Measurements from ENCODE around the gene MAN2B1. TPM values are rescaled to one million over a fixed set of nuclear protein-coding genes. Genes with fewer than 3 reads are reported as not detected.

Gene MAN2B1
- total and polyA plus RNA-seq, 2 of the 13 experiments (the other 11 are each of a cell fraction or from before 2014, with no cell fraction given), result 23.6 to 23.8 TPM

GRCh38 chr19:12681074-12681987, 14.8 kb upstream of the MAN2B1 start, which contains the start of gene DHPS (continued):
- TF ChIP-seq KDM3A (CRISPR knock-in tag; IDR thresholded peaks at IDR 0.05; ENCODE audit: low read depth) (no peak), ZNF34 (CRISPR knock-in tag; IDR thresholded peaks at IDR 0.05; ENCODE audit: borderline replicate concordance) (no peak), ELF3 (CRISPR knock-in tag; IDR thresholded peaks at IDR 0.05) (peak; percentile 36; the same call in 1 of the 2 replicates), ZNF790 (CRISPR knock-in tag; IDR thresholded peaks at IDR 0.05; ENCODE audit: borderline replicate concordance) (0 out of 2 replicates have a peak, but pooled peaks have one; percentile 68), NCOR1 (IDR thresholded peaks at IDR 0.05; ENCODE audit: borderline replicate concordance, low read length) (no peak), ZIK1 (CRISPR knock-in tag; IDR thresholded peaks at IDR 0.05; ENCODE audit: borderline replicate concordance, low read depth) (no peak), TFDP1 (CRISPR knock-in tag; IDR thresholded peaks at IDR 0.05; ENCODE audit: borderline replicate concordance) (peak; percentile 67; the same call in 1 of the 2 replicates), ZSCAN20 (CRISPR knock-in tag; IDR thresholded peaks at IDR 0.05; ENCODE audit: borderline replicate concordance) (no peak), ZNF484 (CRISPR knock-in tag; IDR thresholded peaks at IDR 0.05; ENCODE audit: borderline replicate concordance, low read depth) (no peak), CREB1 (IDR thresholded peaks at IDR 0.05) (no peak; the same call in none of the 2 replicates), CREB1 (CRISPR knock-in tag; IDR thresholded peaks at IDR 0.05) (peak; percentile 68), NFE2L2 (IDR thresholded peaks at IDR 0.05; ENCODE audit: low read length) (no peak), MTA1 (CRISPR knock-in tag; IDR thresholded peaks at IDR 0.05; ENCODE audit: borderline replicate concordance) (no peak; the same call in 1 of the 2 replicates), MAFG (CRISPR knock-in tag; IDR thresholded peaks at IDR 0.05) (no peak), ZNF775 (CRISPR knock-in tag; IDR thresholded peaks at IDR 0.05; ENCODE audit: borderline replicate concordance) (no peak), ZNF569 (CRISPR knock-in tag; IDR thresholded peaks at IDR 0.05; ENCODE audit: borderline replicate concordance) (0 out of 2 replicates have a peak, but pooled peaks have one; percentile 44), ADNP (CRISPR knock-in tag; IDR thresholded peaks at IDR 0.05) (no peak), HCFC1 (IDR thresholded peaks at IDR 0.05; ENCODE audit: low read depth, low read length) (peak; percentile 64; the same call in 1 of the 2 replicates), MAZ (IDR thresholded peaks at IDR 0.05; ENCODE audit: borderline replicate concordance, low read depth, low read length) (peak; percentile 40; the same call in 1 of the 2 replicates), MAZ (CRISPR knock-in tag; IDR thresholded peaks at IDR 0.05; ENCODE audit: low read depth) (peak; percentile 20; the same call in 1 of the 2 replicates)
- TF ChIP-seq, protein P1, sequence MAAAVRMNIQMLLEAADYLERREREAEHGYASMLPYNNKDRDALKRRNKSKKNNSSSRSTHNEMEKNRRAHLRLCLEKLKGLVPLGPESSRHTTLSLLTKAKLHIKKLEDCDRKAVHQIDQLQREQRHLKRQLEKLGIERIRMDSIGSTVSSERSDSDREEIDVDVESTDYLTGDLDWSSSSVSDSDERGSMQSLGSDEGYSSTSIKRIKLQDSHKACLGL (CRISPR knock-in tag; IDR thresholded peaks at IDR 0.05), result peak; percentile 77
- TF ChIP-seq, protein P2, sequence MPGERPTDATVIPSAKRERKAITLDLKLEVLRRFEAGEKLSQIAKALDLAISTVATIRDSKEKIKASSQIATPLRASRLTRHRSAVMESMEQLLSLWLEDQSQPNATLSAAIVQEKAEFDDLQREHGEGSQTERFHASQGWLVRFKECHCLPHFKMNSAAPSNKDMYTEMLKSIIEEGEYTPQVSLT (CRISPR knock-in tag; IDR thresholded peaks at IDR 0.05; ENCODE audit: borderline replicate concordance, low read depth), result no peak
- TF ChIP-seq, protein P3, sequence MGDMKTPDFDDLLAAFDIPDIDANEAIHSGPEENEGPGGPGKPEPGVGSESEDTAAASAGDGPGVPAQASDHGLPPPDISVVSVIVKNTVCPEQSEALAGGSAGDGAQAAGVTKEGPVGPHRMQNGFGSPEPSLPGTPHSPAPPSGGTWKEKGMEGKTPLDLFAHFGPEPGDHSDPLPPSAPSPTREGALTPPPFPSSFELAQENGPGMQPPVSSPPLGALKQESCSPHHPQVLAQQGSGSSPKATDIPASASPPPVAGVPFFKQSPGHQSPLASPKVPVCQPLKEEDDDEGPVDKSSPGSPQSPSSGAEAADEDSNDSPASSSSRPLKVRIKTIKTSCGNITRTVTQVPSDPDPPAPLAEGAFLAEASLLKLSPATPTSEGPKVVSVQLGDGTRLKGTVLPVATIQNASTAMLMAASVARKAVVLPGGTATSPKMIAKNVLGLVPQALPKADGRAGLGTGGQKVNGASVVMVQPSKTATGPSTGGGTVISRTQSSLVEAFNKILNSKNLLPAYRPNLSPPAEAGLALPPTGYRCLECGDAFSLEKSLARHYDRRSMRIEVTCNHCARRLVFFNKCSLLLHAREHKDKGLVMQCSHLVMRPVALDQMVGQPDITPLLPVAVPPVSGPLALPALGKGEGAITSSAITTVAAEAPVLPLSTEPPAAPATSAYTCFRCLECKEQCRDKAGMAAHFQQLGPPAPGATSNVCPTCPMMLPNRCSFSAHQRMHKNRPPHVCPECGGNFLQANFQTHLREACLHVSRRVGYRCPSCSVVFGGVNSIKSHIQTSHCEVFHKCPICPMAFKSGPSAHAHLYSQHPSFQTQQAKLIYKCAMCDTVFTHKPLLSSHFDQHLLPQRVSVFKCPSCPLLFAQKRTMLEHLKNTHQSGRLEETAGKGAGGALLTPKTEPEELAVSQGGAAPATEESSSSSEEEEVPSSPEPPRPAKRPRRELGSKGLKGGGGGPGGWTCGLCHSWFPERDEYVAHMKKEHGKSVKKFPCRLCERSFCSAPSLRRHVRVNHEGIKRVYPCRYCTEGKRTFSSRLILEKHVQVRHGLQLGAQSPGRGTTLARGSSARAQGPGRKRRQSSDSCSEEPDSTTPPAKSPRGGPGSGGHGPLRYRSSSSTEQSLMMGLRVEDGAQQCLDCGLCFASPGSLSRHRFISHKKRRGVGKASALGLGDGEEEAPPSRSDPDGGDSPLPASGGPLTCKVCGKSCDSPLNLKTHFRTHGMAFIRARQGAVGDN (CRISPR knock-in tag; IDR thresholded peaks at IDR 0.05), result peak; percentile 95

All from HepG2 (cell line).